Posterior cingulate gyrus (tissue), 11 donors: ENCODE measurements around the gene DDX27.

ENCODE experiments used
- DNase-seq, 10 donors: peaks; one replicate each; pipeline versions ENCODE4 v3.0.0 to v3.0.0-alpha.2; 2020 to 2021; ENCODE audit warnings: mixed read lengths in 3 of 10
- intact Hi-C: fragments of 100-400 bp; cut with DNase I; formaldehyde crosslinking; loops from one replicate; pipeline ENCODE4 v1.15.1; 2023

Gene DDX27

DNA sequence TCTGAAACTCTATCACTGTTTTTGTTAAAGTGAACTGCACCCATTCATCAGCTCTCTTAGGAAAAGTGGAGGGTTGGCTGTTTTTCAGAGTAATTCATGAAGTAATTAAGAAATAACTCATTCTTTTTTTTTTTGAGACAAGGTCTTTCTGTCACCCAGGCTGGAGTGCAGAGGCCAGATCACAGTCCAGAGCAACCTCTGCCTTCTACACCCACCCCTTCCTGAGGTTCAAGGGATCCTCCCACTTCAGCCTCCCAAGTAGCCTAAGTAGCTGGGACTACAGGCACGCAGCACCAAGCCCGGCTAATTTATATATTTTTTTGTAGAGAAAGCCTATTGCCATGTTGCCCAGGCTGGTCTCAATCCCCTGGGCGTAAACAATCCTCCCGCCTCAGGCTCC is 56.0 kb downstream of the DDX27 start:
- intact Hi-C loops, result no loop called here

GRCh38 chr20:49275636-49276035 is 56.4 kb downstream of the DDX27 start:
- DNase-seq, result no peak
- intact Hi-C loops, result no loop called here

More for the DNA sequence above, 56.0 kb downstream of the DDX27 start:
- DNase-seq, result no peak

GRCh38 chr20:49276161-49276960 is 57.1 kb downstream of the DDX27 start:
- intact Hi-C loops, result no loop called here
- no peak for DNase-seq

DNA sequence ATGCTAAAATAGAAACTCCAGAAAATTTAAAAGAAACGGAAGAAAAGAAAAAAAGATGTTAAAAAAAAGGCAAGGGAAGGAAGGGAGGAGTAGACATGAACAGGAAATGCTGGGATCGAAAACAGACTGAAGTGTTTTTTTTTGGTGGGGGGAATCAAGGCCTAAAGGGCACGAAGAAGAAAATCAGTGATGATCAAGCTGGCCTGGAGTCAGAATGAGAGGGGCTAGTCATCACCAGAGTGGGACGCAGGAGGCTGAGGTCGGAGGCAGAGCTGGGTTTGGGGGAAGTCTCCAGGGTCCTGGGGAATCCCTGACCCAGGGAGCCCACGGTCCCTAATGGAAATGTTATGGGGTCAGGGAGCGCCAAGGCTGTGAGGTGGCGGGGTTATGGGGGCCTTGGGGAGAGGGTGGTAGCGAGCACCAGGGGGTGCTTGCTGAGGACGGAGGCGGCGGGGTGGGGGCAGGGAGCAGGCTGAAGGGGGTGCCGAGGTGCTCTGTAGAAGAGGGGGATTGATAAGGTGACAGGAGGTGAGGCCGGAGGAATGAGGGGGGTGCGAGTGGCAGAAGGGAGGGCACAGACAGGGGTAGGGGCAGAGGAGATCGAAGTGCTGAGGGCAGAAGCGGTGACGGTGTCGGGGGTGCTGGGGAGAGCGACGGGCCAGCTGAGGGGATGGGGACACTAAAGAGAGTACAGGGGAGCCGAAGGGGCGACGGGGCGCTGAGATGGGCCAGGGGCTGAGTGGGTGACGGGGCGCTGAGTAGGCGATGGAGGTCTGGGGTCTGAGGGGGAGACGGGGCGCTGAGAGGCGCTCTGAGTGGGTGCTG is 58.0 kb downstream of the DDX27 start:
- peak in 5 of 10 donors; percentile 9 to 81 (median 11) for DNase-seq
- intact Hi-C loops, result no loop called here

DNA sequence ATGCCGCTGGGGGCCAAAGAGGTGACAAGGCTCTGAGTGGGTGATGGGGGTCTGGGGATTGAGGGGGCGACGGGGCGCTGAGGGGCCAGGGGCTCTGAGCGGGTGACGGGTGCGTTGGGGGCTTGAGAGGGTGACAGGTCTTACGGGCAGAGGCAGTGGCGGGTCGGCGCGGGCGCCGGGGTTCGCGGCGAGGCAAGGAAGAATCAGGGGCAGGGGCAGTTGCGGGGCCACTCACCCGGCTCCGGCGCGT is 58.5 kb downstream of the DDX27 start:
- DNase-seq, result peak in 1 of 10 donors; percentile 67
- intact Hi-C loops, result loop anchor here (1.0 to 2.0 kb wide), 2 partner anchors 59 to 89 kb away; partner anchors contain the start of genes DDX27 and STAU1

DNA sequence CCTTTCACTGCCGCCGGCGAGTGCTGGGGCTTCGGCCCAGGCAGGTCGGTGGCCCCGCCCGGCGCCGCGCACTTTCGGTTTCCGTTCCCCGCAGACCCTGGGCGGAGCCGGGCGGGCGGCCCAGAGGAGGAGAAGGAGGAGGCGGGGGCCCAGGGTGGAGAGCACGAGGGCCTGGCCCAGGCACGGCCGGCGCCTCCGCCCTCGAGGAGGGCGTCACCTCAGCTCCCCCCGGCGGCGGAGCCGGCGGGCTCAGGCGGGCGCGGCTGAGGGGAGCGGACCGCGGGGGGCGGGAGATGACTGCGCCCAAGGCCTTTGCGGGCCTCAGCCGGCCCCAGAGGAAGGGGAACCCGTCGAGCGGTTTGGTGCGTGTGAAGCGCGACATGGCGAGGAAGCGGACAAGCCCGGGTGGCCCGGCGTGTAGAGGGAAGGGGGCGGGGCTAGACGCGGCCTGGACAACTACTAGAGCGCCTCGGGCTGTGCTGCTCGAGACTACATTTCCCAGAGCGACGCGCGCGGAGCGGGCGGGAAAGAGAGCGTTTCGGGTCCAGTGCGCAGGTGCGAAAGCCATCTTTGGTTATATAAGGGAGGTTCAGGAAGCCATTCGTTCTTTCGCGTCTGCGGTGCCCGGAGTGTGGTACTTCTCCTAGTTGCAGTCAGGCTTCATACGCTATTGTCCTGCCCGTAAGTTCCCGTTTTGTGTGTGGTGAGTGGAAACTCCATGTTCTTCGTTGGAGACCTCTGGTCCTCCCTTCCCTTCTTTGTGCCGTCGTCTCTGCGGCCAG is 59.0 kb downstream of the DDX27 start, which contains the start of gene ZNFX1:
Gene ZNFX1, minus strand, starts transcription at position 22 of the 782 bp plus-strand sequence. CDS start 2,218 bp downstream, outside the sequence.
- intact Hi-C loops, result loop anchor here (1.0 to 2.0 kb wide), 2 partner anchors 59 to 90 kb away; partner anchors contain the start of genes DDX27 and STAU1
- DNase-seq, result peak; percentile 96 to 100 (median 98)

DNA sequence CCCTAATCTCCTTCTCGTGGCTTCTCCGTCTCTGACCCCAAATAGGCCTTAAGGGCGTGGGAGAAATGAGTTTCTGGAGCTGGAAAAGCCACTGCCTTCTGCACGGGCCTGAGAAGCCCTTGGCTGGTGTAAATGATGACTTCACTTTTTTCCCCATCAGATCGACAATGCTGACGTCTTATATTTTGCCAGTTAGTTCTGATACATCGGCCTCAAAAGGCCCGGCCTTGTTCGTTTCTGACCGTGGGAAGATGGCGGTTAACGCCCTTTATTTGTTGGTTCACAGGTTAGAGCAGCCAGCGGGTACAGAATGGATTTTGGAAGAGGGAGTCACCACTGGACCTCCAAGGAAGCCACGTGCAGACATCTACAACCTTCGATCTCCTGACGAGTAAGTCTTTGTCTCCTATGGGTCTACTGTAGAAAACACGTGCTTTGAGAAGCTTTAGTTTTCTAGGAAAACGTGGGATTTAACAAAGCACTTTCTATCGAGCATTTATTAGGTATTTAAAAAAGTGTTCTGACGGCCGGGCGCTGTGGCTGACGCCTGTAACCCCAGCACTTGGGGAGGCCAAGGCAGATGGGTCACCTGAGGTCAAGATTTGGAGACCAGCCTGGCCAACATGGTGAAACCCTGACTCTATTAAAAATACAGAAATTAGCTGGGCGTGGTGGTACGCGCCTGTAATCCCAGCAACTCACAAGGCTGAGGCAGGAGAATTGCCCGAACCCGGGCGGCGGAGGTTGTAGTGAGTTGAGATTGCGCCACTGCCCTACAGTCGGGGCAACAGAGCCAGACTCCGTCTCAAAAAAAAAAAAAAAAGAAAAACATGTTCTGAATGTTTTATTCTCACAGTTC is 59.8 kb downstream of the DDX27 start:
- DNase-seq, result no peak
- intact Hi-C loops, result loop anchor here (1.0 to 2.0 kb wide), 2 partner anchors 60 to 91 kb away; partner anchors contain the start of genes DDX27 and STAU1

DNA sequence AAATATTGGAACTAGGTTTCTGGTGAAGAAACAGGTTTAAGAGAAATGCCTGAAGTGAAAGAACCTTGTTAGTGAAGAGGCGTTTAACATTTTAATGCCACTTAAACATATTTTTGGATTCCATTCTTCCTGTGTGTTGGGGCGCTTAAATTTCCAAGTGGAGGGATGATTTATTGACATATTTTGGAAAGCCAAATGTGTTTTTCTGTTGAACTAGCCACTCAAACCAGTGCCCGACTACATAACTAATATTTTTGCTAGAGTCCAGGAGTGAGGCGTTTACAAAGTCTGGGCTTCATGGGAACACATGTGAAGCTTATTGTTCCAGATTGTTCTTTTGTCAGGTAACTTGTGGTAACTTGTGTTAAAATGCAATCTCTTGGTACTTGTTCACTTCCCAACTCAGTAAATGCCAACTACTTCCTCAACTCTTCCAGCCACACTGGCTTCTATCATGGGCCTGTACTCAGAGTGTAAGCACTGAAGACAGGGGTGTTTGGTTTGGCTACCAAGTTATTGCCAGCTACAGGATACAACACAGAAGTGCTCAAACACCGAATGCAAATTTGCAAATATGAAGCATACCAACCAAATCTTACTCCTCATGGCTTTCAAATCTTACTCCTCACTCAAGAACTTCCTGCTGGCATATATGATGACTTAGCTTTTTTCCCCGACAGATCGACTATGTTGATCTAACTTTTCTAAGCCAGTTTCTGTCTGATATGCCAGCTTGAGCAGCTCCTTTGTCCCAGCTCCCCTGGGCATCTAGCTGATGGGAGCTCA is 60.7 kb downstream of the DDX27 start:
- no peak for DNase-seq
- intact Hi-C loops, result loop anchor here (2.0 kb wide), 1 partner anchor 61 kb away; the partner anchor contains the start of gene DDX27

DNA sequence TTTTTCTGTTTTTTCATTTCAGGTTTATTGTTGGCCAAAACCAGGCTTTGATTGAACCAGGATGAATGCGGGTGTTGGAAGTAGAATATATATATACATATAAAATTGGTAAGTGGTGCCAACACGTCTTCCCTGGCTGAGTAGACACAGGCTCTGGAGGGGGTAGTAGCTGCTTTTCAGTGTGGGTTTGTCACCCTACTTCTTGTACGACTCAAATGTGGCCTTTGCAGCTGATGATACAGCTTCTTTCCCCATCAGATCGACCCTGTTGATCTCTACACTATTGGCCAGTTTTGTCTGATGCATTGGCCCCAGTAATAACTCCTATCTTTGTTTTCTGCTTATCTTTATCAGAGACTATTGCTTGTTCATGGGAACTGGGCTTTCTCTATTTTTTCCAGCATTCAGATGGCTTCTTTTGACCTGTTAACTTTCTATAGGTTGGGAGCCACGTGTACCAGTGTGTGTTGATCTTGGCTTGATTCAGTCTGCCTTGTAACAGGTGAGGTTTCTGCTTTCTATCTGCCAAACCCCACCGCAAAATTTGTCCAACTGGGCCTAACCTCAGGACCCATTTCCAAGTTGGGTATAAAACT is 61.3 kb downstream of the DDX27 start:
- intact Hi-C loops, result no loop called here
- DNase-seq, result no peak

GRCh38 chr20:49281059-49281912 is 62.1 kb downstream of the DDX27 start:
- intact Hi-C loops, result no loop called here
- no peak for DNase-seq

DNA sequence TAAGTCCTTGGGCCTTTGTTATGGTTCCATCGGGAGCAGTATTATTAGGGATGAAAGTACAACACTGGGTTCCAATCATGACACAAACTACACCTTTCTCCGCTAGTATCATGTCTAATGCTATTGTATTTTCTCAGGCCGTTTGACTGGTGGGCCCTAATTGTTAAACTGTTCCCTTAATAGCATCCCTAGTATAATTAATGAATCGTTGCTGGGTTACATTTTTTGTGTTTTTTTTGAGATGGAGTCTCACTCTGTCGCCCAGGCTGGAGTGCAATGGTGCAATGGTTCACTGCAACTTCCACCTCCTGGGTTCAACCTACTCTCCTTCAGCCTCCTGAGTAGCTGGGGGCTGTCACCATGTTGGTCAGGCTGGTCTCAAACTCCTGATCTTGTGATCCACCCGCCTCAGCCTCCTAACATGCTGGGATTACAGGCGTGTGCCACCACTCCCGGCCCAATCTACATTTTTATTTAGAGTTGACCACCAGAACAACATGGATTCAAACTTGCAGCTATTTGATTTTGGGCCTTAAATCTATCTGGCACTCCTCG is 62.8 kb downstream of the DDX27 start:
- no peak for DNase-seq
- intact Hi-C loops, result no loop called here

- DNase-seq, result no peak
- intact Hi-C loops, result no loop called here
These were observed 63.5 kb downstream of the DDX27 start for GRCh38 chr20:49282584-49283171.

GRCh38 chr20:49283176-49283702 is 64.0 kb downstream of the DDX27 start:
- intact Hi-C loops, result no loop called here
- no peak for DNase-seq

DNA sequence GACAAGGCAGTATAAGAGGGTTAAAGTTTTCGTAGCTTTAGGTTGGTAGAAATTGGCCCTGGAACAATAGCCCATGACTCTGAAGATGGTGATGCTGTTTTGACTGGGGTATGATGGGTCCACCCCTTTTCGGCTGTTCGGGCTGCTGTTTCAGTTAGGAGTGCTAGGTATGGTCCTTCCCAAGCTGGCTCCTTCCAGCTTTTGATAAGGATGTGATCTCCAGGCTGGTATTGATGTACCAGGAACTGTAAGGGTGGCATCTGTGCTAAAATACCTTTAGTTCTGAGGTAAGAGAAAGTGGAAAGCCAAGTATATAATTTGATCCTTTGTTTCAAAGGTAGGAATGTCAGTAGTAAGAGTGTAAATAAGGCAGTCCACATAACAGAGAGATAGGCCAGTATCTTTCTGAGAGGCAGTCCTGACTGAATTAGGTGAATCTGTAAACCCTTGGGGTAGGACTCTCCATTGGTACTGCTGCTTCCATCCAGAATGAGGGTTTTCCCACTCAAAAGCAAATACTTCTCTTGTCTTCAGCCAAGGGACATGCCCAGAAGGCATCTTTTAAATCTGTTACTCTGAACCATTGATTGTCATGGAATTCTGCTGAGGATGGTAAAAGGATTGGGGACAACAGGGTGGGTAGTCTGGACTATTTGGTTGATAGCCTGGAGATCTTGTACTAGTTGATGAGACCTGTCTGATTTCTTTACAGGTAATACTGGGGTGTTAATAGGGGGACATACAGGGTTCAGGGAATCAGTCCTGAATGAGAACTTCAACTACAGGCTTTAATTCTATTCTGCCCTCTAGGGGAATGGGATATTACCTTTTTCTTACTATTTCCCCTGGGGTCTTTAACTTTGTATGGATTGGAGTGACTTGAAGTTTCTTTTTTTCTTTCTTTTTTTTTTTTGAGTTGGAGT is 64.7 kb downstream of the DDX27 start:
- DNase-seq, result no peak

GRCh38 chr20:49284818-49285217 is 65.6 kb downstream of the DDX27 start:
- intact Hi-C loops, result no loop called here
- no peak for DNase-seq

More for the DNA sequence above, 64.7 kb downstream of the DDX27 start:
- intact Hi-C loops, result no loop called here
